Neural cell (in vitro differentiated cells): Measurements from ENCODE around the gene PREB. TPM values are rescaled to one million over a fixed set of nuclear protein-coding genes. Genes with fewer than 3 reads are reported as not detected.

Experiments used
- H2AFZ ChIP-seq: fragments of 200-600, 300-800 bp; sonication (generic), shearing (Covaris generic); 2 replicates; pipeline ENCODE4 v1.6.0; 2014; ENCODE audit warnings: low read depth, mild to moderate bottlenecking, antibody characterized with exemption, low read length, moderate library complexity
- H3F3A ChIP-seq: fragments of 200-600 bp; shearing (Covaris generic); 2 replicates; pipeline ENCODE4 v1.6.1; 2016; ENCODE audit warnings: mild to moderate bottlenecking, moderate library complexity, mixed read lengths, antibody characterized with exemption, low read length; ENCODE audit not compliant: insufficient read depth, poor library complexity, severe bottlenecking
- H3K27ac ChIP-seq: fragments of 200-600, 300-800 bp; sonication (generic), shearing (Covaris generic); 2 replicates; pipeline ENCODE4 v1.5.1; 2014; ENCODE audit warnings: mild to moderate bottlenecking, low read length, moderate library complexity
- H3K27me3 ChIP-seq: fragments of 300-800, 200-600 bp; sonication (generic), shearing (Covaris generic); 2 replicates; pipeline ENCODE4 v1.6.0; 2014; ENCODE audit warnings: mild to moderate bottlenecking, low read depth, low read length, moderate library complexity; ENCODE audit not compliant: insufficient read depth
- H3K36me3 ChIP-seq: fragments of 300-800, 200-600 bp; sonication (generic), shearing (Covaris generic); 2 replicates; pipeline ENCODE4 v1.5.1; 2014; ENCODE audit warnings: mild to moderate bottlenecking, antibody characterized with exemption, low read length, moderate library complexity; ENCODE audit not compliant: insufficient read depth
- H3K4me2 ChIP-seq: fragments of 300-800, 200-600 bp; sonication (generic), shearing (Covaris generic); 2 replicates; pipeline ENCODE4 v1.6.0; 2014; ENCODE audit warnings: mild to moderate bottlenecking, low read length
- H3K4me3 ChIP-seq: fragments of 300-800, 200-600 bp; sonication (generic), shearing (Covaris generic); 2 replicates; pipeline ENCODE4 v1.5.1; 2014; ENCODE audit warnings: mild to moderate bottlenecking, low read length, moderate library complexity
- H3K79me2 ChIP-seq: fragments of 200-600 bp; shearing (Covaris generic); replicated peaks from 2 replicates; pipeline ENCODE4 v1.6.0; 2014; ENCODE audit warnings: mild to moderate bottlenecking, low read length, moderate library complexity; ENCODE audit not compliant: insufficient read depth
- H3K9ac ChIP-seq: fragments of 300-800, 200-600 bp; sonication (generic), shearing (Covaris generic); 2 replicates; pipeline ENCODE4 v1.6.1; 2016; ENCODE audit warnings: mild to moderate bottlenecking, low read length, mixed read lengths
- H3K9me2 ChIP-seq: fragments of 200-600 bp; shearing (Covaris generic); 2 replicates; pipeline ENCODE4 v1.6.1; 2016; ENCODE audit warnings: mild to moderate bottlenecking, low read length, mixed read lengths; ENCODE audit not compliant: insufficient read depth
- H3K9me3 ChIP-seq: fragments of 200-600, 300-800 bp; sonication (generic), shearing (Covaris generic); 2 replicates; pipeline ENCODE4 v1.6.1; 2016; ENCODE audit warnings: mild to moderate bottlenecking, mixed run types, low read length, moderate library complexity, mixed read lengths
- H4K20me1 ChIP-seq: fragments of 200-600 bp; shearing (Covaris generic); 2 replicates; pipeline ENCODE4 v1.6.1; 2016; ENCODE audit warnings: mild to moderate bottlenecking, mixed run types; ENCODE audit not compliant: insufficient read depth
- EP300 ChIP-seq: fragments of 450-650 bp; conservative IDR thresholded peaks from 2 replicates; pipeline ENCODE4 v1.6.1; 2014; ENCODE audit warnings: antibody characterized with exemption, mild to moderate bottlenecking, moderate library complexity; ENCODE audit not compliant: poor library complexity, severe bottlenecking
- EZH2 ChIP-seq: fragments of 200-600, 300-800 bp; shearing (Covaris generic), sonication (generic); IDR thresholded peaks from 2 replicates; pipeline ENCODE4 v1.6.1; 2014; ENCODE audit warnings: antibody characterized with exemption, low read length, borderline replicate concordance, mild to moderate bottlenecking; ENCODE audit not compliant: insufficient read depth, poor library complexity, severe bottlenecking
- MXI1 ChIP-seq: fragments of 450-650 bp; conservative IDR thresholded peaks from 2 replicates; pipeline ENCODE4 v1.6.1; 2014; ENCODE audit warnings: antibody characterized with exemption, mild to moderate bottlenecking; ENCODE audit not compliant: poor library complexity, severe bottlenecking
- POLR2AphosphoS5 ChIP-seq: IDR thresholded peaks from 2 replicates; pipeline ENCODE4 v1.6.1; 2012
- RAD21 ChIP-seq: fragments of 450-650 bp; conservative IDR thresholded peaks from 2 replicates; pipeline ENCODE4 v1.6.1; 2014; ENCODE audit warnings: antibody characterized with exemption, mild to moderate bottlenecking, moderate library complexity
- SMC3 ChIP-seq: fragments of 450-650 bp; conservative IDR thresholded peaks from 2 replicates; pipeline ENCODE4 v1.6.1; 2014; ENCODE audit warnings: antibody characterized with exemption, mild to moderate bottlenecking, moderate library complexity; ENCODE audit not compliant: poor library complexity
- TAF1 ChIP-seq: IDR thresholded peaks from 2 replicates; pipeline ENCODE4 v1.6.1; 2012; ENCODE audit warnings: low read depth
- polyA plus RNA-seq: library from polyadenylated mRNA; depleted of rRNA; stranded (reverse); fragments of >200 nt; gene quantifications from 2 replicates; pipeline ENCODE4 v1.2.3, GENCODE V29; 2014
- TF ChIP-seq, protein P1 (sequence below): fragments of 450-650 bp; IDR thresholded peaks from 2 replicates; pipeline ENCODE4 v1.5.1; 2014; ENCODE audit warnings: antibody characterized with exemption, mild to moderate bottlenecking, moderate library complexity; ENCODE audit not compliant: poor library complexity, severe bottlenecking
- TF ChIP-seq, protein P2 (sequence below): IDR thresholded peaks from 2 replicates; pipeline ENCODE4 v1.6.1; 2012; ENCODE audit warnings: borderline replicate concordance

PREB gene
- polyA plus RNA-seq, 1 donor from 2014 or later, result 121 TPM

DNA sequence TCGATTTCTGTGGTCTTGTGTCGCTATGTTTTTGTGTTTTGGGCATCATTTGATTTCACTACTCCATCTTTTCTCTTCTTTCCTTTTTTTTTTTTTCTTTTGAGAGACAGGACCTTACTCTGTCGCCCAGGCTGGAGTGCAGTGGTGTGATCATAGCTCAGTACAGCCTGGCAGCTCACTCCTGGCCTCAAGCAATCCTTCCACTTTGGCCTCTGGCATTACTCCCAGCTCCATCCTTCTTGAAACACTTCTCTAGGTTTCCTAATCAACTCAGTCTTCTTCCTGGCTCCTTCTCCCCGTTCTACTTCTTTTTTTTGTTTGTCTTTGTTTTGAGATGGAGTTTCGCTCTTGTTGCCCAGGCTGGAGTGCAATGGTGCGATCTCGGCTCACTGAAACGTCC, 40.9 kb upstream of the PREB start:
- H3K79me2 ChIP-seq, result no peaks in the 10 kb centered on the region
- no peak overlapping the region for H3K4me2 ChIP-seq
- H3K9ac ChIP-seq, result no peak overlapping the region
- no peaks in the 10 kb centered on the region for H3K9me2 ChIP-seq
- H3F3A ChIP-seq, result no peaks in the 10 kb centered on the region
- H3K4me3 ChIP-seq, result no peak overlapping the region
- no peaks in the 10 kb centered on the region for H3K9me3 ChIP-seq
- H3K27ac ChIP-seq, result no peak overlapping the region
- no peak overlapping the region for H2AFZ ChIP-seq
- no peaks in the 10 kb centered on the region for H3K36me3 ChIP-seq
- no peak for TF ChIP-seq TAF1
- no peak for TF ChIP-seq EZH2
- no peak for TF ChIP-seq EP300
- no peak for TF ChIP-seq SMC3
- TF ChIP-seq RAD21, result no peak
- TF ChIP-seq POLR2AphosphoS5, result no peak
- TF ChIP-seq MXI1, result no peak
- TF ChIP-seq, protein P1, sequence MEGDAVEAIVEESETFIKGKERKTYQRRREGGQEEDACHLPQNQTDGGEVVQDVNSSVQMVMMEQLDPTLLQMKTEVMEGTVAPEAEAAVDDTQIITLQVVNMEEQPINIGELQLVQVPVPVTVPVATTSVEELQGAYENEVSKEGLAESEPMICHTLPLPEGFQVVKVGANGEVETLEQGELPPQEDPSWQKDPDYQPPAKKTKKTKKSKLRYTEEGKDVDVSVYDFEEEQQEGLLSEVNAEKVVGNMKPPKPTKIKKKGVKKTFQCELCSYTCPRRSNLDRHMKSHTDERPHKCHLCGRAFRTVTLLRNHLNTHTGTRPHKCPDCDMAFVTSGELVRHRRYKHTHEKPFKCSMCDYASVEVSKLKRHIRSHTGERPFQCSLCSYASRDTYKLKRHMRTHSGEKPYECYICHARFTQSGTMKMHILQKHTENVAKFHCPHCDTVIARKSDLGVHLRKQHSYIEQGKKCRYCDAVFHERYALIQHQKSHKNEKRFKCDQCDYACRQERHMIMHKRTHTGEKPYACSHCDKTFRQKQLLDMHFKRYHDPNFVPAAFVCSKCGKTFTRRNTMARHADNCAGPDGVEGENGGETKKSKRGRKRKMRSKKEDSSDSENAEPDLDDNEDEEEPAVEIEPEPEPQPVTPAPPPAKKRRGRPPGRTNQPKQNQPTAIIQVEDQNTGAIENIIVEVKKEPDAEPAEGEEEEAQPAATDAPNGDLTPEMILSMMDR, result no peak
- TF ChIP-seq, protein P2, sequence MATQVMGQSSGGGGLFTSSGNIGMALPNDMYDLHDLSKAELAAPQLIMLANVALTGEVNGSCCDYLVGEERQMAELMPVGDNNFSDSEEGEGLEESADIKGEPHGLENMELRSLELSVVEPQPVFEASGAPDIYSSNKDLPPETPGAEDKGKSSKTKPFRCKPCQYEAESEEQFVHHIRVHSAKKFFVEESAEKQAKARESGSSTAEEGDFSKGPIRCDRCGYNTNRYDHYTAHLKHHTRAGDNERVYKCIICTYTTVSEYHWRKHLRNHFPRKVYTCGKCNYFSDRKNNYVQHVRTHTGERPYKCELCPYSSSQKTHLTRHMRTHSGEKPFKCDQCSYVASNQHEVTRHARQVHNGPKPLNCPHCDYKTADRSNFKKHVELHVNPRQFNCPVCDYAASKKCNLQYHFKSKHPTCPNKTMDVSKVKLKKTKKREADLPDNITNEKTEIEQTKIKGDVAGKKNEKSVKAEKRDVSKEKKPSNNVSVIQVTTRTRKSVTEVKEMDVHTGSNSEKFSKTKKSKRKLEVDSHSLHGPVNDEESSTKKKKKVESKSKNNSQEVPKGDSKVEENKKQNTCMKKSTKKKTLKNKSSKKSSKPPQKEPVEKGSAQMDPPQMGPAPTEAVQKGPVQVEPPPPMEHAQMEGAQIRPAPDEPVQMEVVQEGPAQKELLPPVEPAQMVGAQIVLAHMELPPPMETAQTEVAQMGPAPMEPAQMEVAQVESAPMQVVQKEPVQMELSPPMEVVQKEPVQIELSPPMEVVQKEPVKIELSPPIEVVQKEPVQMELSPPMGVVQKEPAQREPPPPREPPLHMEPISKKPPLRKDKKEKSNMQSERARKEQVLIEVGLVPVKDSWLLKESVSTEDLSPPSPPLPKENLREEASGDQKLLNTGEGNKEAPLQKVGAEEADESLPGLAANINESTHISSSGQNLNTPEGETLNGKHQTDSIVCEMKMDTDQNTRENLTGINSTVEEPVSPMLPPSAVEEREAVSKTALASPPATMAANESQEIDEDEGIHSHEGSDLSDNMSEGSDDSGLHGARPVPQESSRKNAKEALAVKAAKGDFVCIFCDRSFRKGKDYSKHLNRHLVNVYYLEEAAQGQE, result no peak
- H4K20me1 ChIP-seq, result no peaks in the 10 kb centered on the region
- no peaks in the 10 kb centered on the region for H3K27me3 ChIP-seq

DNA sequence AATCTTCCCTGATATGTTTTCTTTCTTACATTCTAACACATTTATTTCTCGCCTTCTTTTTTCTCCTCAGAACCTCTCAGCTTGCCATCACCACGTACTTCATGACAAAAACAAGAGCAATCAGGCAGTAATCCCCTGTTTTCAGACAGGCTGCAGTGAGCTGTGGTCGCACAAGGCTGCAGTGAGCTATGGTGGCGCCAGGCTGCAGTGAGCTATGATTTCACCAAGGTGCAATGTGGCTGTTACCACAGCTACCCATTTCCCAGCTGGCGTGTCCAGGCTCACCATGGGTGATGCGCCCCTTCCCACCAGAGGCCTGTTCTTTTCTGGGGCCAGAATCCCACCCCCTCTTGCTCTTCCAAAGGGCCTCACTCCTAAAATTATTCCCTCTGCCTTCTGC, 40.2 kb upstream of the PREB start:
- H3K4me2 ChIP-seq, result no peak overlapping the region
- no peak overlapping the region for H3K27ac ChIP-seq
- H3K36me3 ChIP-seq, result no peaks in the 10 kb centered on the region
- H3K79me2 ChIP-seq, result no peaks in the 10 kb centered on the region
- TF ChIP-seq TAF1, result no peak
- TF ChIP-seq POLR2AphosphoS5, result no peak
- TF ChIP-seq, protein P2, result no peak
- no peak for TF ChIP-seq EZH2
- TF ChIP-seq, protein P1, result no peak
- TF ChIP-seq EP300, result no peak
- no peak for TF ChIP-seq SMC3
- no peak for TF ChIP-seq MXI1
- TF ChIP-seq RAD21, result no peak
- H3K27me3 ChIP-seq, result no peaks in the 10 kb centered on the region
- H3K9me3 ChIP-seq, result no peaks in the 10 kb centered on the region
- H4K20me1 ChIP-seq, result no peaks in the 10 kb centered on the region
- H2AFZ ChIP-seq, result no peak overlapping the region
- H3F3A ChIP-seq, result no peaks in the 10 kb centered on the region
- H3K9me2 ChIP-seq, result no peaks in the 10 kb centered on the region
- H3K4me3 ChIP-seq, result no peak overlapping the region
- no peak overlapping the region for H3K9ac ChIP-seq
